ENCODE results near the gene MSX2. TPM values are rescaled to one million over a fixed set of nuclear protein-coding genes. Genes with fewer than 3 reads are reported as not detected.

Gene MSX2
- total and polyA plus RNA-seq, 7 donors, result 0.90 to 3.6 (median 1.6) TPM

DNA sequence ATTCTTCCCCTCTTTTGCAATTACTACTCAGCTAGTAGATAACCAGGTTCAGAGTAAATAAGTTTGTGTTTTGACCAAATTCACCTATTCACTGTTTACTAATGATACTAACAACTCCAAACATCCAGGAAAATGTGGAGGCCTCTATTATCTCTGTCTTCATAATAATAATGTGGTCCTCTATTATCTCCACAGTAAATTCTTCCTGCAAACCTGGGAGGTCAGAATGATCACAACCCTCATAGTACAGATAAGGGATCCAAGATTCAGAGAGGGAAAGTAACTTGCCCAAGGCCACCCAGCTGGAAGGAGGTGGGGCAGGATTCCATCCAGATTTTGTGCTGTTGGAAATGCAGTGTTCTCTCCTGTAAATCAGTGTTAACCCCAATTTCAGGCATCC is 9.6 kb upstream of the MSX2 start:
- no peaks in the 10 kb centered on the region for H3K36me3 ChIP-seq (ENCODE audit: insufficient read depth in 1 of 2, low read depth in 1 of 2)
- intact Hi-C loops (cut with DNase I), result no loop called here
- no peaks in the 10 kb centered on the region for H3K9me3 ChIP-seq
- DNase-seq (no peak), ATAC-seq (no peak)
- H3K4me1 ChIP-seq, result no peaks in the 10 kb centered on the region
- H3K4me3 ChIP-seq, result no peak overlapping the region
- peaks cover 6 to 66% (median 15%) of the 10 kb centered on the region in 3 donors for H3K27me3 ChIP-seq (ENCODE audit: insufficient read depth in 3 of 3, low read length in 2 of 3)
- H3K27ac ChIP-seq, result no peak overlapping the region
- TF ChIP-seq, protein P1, sequence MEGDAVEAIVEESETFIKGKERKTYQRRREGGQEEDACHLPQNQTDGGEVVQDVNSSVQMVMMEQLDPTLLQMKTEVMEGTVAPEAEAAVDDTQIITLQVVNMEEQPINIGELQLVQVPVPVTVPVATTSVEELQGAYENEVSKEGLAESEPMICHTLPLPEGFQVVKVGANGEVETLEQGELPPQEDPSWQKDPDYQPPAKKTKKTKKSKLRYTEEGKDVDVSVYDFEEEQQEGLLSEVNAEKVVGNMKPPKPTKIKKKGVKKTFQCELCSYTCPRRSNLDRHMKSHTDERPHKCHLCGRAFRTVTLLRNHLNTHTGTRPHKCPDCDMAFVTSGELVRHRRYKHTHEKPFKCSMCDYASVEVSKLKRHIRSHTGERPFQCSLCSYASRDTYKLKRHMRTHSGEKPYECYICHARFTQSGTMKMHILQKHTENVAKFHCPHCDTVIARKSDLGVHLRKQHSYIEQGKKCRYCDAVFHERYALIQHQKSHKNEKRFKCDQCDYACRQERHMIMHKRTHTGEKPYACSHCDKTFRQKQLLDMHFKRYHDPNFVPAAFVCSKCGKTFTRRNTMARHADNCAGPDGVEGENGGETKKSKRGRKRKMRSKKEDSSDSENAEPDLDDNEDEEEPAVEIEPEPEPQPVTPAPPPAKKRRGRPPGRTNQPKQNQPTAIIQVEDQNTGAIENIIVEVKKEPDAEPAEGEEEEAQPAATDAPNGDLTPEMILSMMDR (IDR thresholded peaks at IDR 0.05), result no peak

DNA sequence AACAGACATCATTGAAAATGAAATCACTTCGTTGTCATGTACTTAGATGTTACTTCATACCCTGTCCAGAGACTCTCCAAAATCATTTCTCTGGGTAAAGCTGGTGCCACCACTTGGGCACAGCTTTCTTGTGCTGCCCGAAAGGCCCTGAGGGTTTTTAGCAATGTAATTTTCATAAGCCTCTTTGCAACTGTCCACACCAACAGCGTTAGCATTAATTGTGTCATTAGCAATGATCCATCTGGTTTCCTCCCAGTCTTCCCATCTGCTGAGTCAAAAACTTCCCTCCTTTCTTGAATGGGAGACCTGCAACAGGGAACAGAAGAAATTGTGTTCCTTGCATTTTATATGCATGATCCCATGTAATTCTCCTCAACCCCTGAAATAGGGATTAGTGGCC is 8.6 kb upstream of the MSX2 start:
- intact Hi-C loops (cut with DNase I), result no loop called here
- WGBS, 3 donors, result 68 to 74% (median 72%) methylated on average over 3 of the region's 3 CpGs
- Histone ChIP-seq H3K4me1 (peaks cover 3% of the 10 kb centered on the region), H3K9me3 (no peaks in the 10 kb centered on the region), H3K4me3 (no peak overlapping the region), H3K27ac (no peak overlapping the region), H3K27me3 (ENCODE audit: insufficient read depth in 3 of 3, low read length in 2 of 3) (peaks cover 6 to 67% (median 25%) of the 10 kb centered on the region in 3 donors), H3K36me3 (ENCODE audit: insufficient read depth in 1 of 2, low read depth in 1 of 2) (no peaks in the 10 kb centered on the region)
- TF ChIP-seq, protein P1 (IDR thresholded peaks at IDR 0.05), result no peak
- ATAC-seq, result no peak
- no peak for DNase-seq

GRCh38 chr5:174717826-174718455 is 6.4 kb upstream of the MSX2 start:
- no peak overlapping the region for H3K4me3 ChIP-seq
- DNase-seq (no peak), ATAC-seq (no peak)
- H3K27me3 ChIP-seq (ENCODE audit: insufficient read depth in 3 of 3, low read length in 2 of 3), result peaks cover 6 to 72% (median 33%) of the 10 kb centered on the region in 3 donors
- no peaks in the 10 kb centered on the region for H3K36me3 ChIP-seq (ENCODE audit: insufficient read depth in 1 of 2, low read depth in 1 of 2)
- intact Hi-C loops (cut with DNase I), result no loop called here
- H3K4me1 ChIP-seq, result peaks cover 3% of the 10 kb centered on the region
- 13 to 31% (median 24%) methylated on average over 5 of the region's 5 CpGs for WGBS, 3 donors
- TF ChIP-seq, protein P1 (IDR thresholded peaks at IDR 0.05), result no peak
- H3K9me3 ChIP-seq, result no peaks in the 10 kb centered on the region
- H3K27ac ChIP-seq, result no peak overlapping the region

GRCh38 chr5:174718880-174719610 is 5.3 kb upstream of the MSX2 start:
- no peak overlapping the region for H3K27ac ChIP-seq
- no peaks in the 10 kb centered on the region for H3K36me3 ChIP-seq (ENCODE audit: insufficient read depth in 1 of 2, low read depth in 1 of 2)
- H3K9me3 ChIP-seq, result no peaks in the 10 kb centered on the region
- 26 to 38% (median 37%) methylated on average over 10 of the region's 10 CpGs for WGBS, 3 donors
- TF ChIP-seq, protein P1 (IDR thresholded peaks at IDR 0.05), result no peak
- H3K4me3 ChIP-seq, result no peak overlapping the region
- peaks cover 8 to 82% (median 35%) of the 10 kb centered on the region in 3 donors for H3K27me3 ChIP-seq (ENCODE audit: insufficient read depth in 3 of 3, low read length in 2 of 3)
- ATAC-seq (no peak), DNase-seq (no peak)
- intact Hi-C loops (cut with DNase I), result no loop called here
- peaks cover 3% of the 10 kb centered on the region for H3K4me1 ChIP-seq
